H1 (cell line): ENCODE results near the gene SPEM1. TPM values are rescaled to one million over a fixed set of nuclear protein-coding genes. Genes with fewer than 3 reads are reported as not detected.

Experiments
- ASH2L ChIP-seq: fragments of 200-600, 300-600 bp; sonication (generic); IDR thresholded peaks from one replicate; pipeline ENCODE4 v1.7.1; 2017; ENCODE audit warnings: low read length
- ATF3 ChIP-seq: IDR thresholded peaks from 2 replicates; pipeline ENCODE4 v1.6.1; 2011; ENCODE audit warnings: low read depth, mild to moderate bottlenecking, low read length; ENCODE audit not compliant: insufficient read depth
- BCL11A ChIP-seq, 2 experiments: IDR thresholded peaks; one replicate each; pipeline ENCODE4 v1.6.1; 2011; ENCODE audit warnings: low read depth in 2 of 2, low read length in 2 of 2, mild to moderate bottlenecking in 2 of 2
- BRCA1 ChIP-seq: IDR thresholded peaks from 2 replicates; pipeline ENCODE4 v1.6.1; 2012; ENCODE audit warnings: low read depth, low read length, improper control_type of control experiment
- CHD2 ChIP-seq: IDR thresholded peaks from 2 replicates; pipeline ENCODE4 v1.6.1; 2012; ENCODE audit warnings: low read length, improper control_type of control experiment
- CREB1 ChIP-seq: IDR thresholded peaks from 2 replicates; pipeline ENCODE4 v1.6.1; 2012; ENCODE audit warnings: inconsistent platforms
- E2F6 ChIP-seq: IDR thresholded peaks from 2 replicates; pipeline ENCODE4 v1.6.1; 2012; ENCODE audit warnings: inconsistent platforms
- FOSL1 ChIP-seq: IDR thresholded peaks from 2 replicates; pipeline ENCODE4 v1.6.1; 2011; ENCODE audit warnings: mild to moderate bottlenecking, low read depth, low read length, moderate library complexity; ENCODE audit not compliant: insufficient read depth
- GTF2F1 ChIP-seq: IDR thresholded peaks from 2 replicates; pipeline ENCODE4 v1.6.1; 2012; ENCODE audit warnings: low read depth, low read length, improper control_type of control experiment, borderline replicate concordance
- MAX ChIP-seq: IDR thresholded peaks from 2 replicates; pipeline ENCODE4 v1.6.1; 2012; ENCODE audit warnings: inconsistent platforms
- NRF1 ChIP-seq: IDR thresholded peaks from 2 replicates; pipeline ENCODE4 v1.6.1; 2011; ENCODE audit warnings: mild to moderate bottlenecking, low read depth, low read length, improper control_type of control experiment
- POLR2A ChIP-seq, 2 experiments: IDR thresholded peaks; 1 replicate in 1 of 2; 2 replicates in 1 of 2; pipeline ENCODE4 v1.6.1; 2011; ENCODE audit warnings: low read depth in 2 of 2, low read length in 2 of 2, mild to moderate bottlenecking in 2 of 2; ENCODE audit errors: control extremely low read depth in 1 of 2
- POU5F1 ChIP-seq: IDR thresholded peaks from 2 replicates; pipeline ENCODE4 v1.6.1; 2011; ENCODE audit warnings: low read depth, mild to moderate bottlenecking, low read length, moderate library complexity
- RNF2 ChIP-seq: fragments of 200-900, 300-1000 bp; sonication (generic); IDR thresholded peaks from 2 replicates; pipeline ENCODE4 v1.7.1; 2016; ENCODE audit warnings: borderline replicate concordance, low read depth, mild to moderate bottlenecking, antibody characterized with exemption, low read length; ENCODE audit not compliant: poor library complexity, severe bottlenecking; ENCODE audit errors: missing control alignments
- RXRA ChIP-seq: IDR thresholded peaks from 2 replicates; pipeline ENCODE4 v1.6.1; 2011; ENCODE audit warnings: low read depth, mild to moderate bottlenecking, low read length, moderate library complexity; ENCODE audit not compliant: insufficient read depth
- SIN3A ChIP-seq, 2 experiments: IDR thresholded peaks in 1 of 2; conservative IDR thresholded peaks in 1 of 2; 2 replicates each; pipeline ENCODE4 v1.6.1; 2011 to 2012; ENCODE audit warnings: low read length in 2 of 2, improper control_type of control experiment in 1 of 2, low read depth in 1 of 2, mild to moderate bottlenecking in 1 of 2
- SIRT6 ChIP-seq: IDR thresholded peaks from one replicate; pipeline ENCODE4 v1.7.1; 2012; ENCODE audit warnings: low read length, inconsistent platforms
- SIX5 ChIP-seq: IDR thresholded peaks from 2 replicates; pipeline ENCODE4 v1.6.1; 2011; ENCODE audit warnings: mild to moderate bottlenecking, low read depth, low read length
- SUZ12 ChIP-seq: fragments of 200-600 bp; sonication (generic); IDR thresholded peaks from 2 replicates; pipeline ENCODE4 v1.6.1; 2012; ENCODE audit warnings: mild to moderate bottlenecking, inconsistent platforms, low read length, moderate library complexity, mixed read lengths
- TAF7 ChIP-seq: optimal IDR thresholded peaks from 2 replicates; pipeline ENCODE3; 2011; ENCODE audit warnings: low read depth, mild to moderate bottlenecking, inconsistent platforms, low read length, moderate library complexity, borderline replicate concordance
- USF2 ChIP-seq: IDR thresholded peaks from 2 replicates; pipeline ENCODE4 v1.6.1; 2011; ENCODE audit warnings: low read length, improper control_type of control experiment
- YY1 ChIP-seq: IDR thresholded peaks from 2 replicates; pipeline ENCODE4 v1.6.1; 2011; ENCODE audit warnings: low read depth, mild to moderate bottlenecking, low read length
- polyA plus RNA-seq, 7 experiments: library from polyadenylated mRNA; depleted of rRNA in 3 of 7; stranded (reverse) in 5 of 7; unstranded in 2 of 7; fragments of >200 nt in 5 of 7; fragments of 200-250 nt in 2 of 7; gene quantifications; 1 replicate in 5 of 7; 2 replicates in 1 of 7; 4 replicates in 1 of 7; pipeline versions ENCODE4 v1.2.1 to v1.2.3, GENCODE V29; 2011 to 2013; ENCODE audit warnings: missing spikeins in 2 of 7, mixed read lengths in 2 of 7
- total RNA-seq: library from RNA; stranded (reverse); fragmentation: NEBNext Ultra II Directional; extraction: Animal tissue kit (Norgen Biotek cat#: 25700); gene quantifications from 2 replicates; pipeline ENCODE4 v1.2.1, GENCODE V29; 2021

The SPEM1 gene
- total and polyA plus RNA-seq, 2 of the 8 experiments (the other 6 are each of a cell fraction or from before 2014, with no cell fraction given), result not detected

- peak; percentile 87 for TF ChIP-seq USF2
- TF ChIP-seq SIRT6, result no peak
- TF ChIP-seq POU5F1, result no peak
- 0 out of 3 replicates have a peak, but pooled peaks of 1 of the 2 experiments have one; percentile 13 for TF ChIP-seq POLR2A (IDR thresholded peaks at IDR 0.05; ENCODE audit: control extremely low read depth in 1 of 2, low read depth in 2 of 2, low read length in 2 of 2)
- TF ChIP-seq SIN3A (conservative IDR thresholded peaks at IDR 0.05 in 1 of 2, IDR thresholded peaks at IDR 0.05 in 1 of 2; ENCODE audit: low read depth in 1 of 2, low read length in 2 of 2), result 0 out of 4 replicates have a peak, but pooled peaks of 1 of the 2 experiments have one; percentile 33
- TF ChIP-seq ASH2L, result no peak
- TF ChIP-seq GTF2F1, result no peak
- TF ChIP-seq BCL11A (IDR thresholded peaks at IDR 0.05; ENCODE audit: low read depth in 2 of 2, low read length in 2 of 2), result no peak
- TF ChIP-seq RXRA, result no peak
- TF ChIP-seq CHD2, result peak; percentile 87
- TF ChIP-seq CREB1, result no peak; the same call in 1 of the 2 replicates
- no peak for TF ChIP-seq NRF1
- no peak for TF ChIP-seq RNF2
- TF ChIP-seq ATF3, result peak; percentile 72; the same call in 1 of the 2 replicates
- TF ChIP-seq E2F6, result no peak
- TF ChIP-seq BRCA1, result peak; percentile 50; the same call in 1 of the 2 replicates
- no peak for TF ChIP-seq SUZ12
- TF ChIP-seq SIX5, result peak; percentile 39; the same call in 1 of the 2 replicates
- no peak for TF ChIP-seq FOSL1
- no peak for TF ChIP-seq TAF7
- TF ChIP-seq MAX, result peak; percentile 69; the same call in 1 of the 2 replicates
- no peak for TF ChIP-seq YY1
Observed at GRCh38 chr17:7440113-7440833, 20.1 kb downstream of the SPEM1 start (continued).
